Muscle layer of colon (tissue), 2 donors: ENCODE results near the gene MSS51.

Source experiments
- H3K27ac ChIP-seq: one replicate; pipeline ENCODE4 v1.7.0; 2013; ENCODE audit warnings: low read depth, mild to moderate bottlenecking, low read length, moderate library complexity
- H3K27me3 ChIP-seq, 2 donors: one replicate each; pipeline ENCODE4 v1.7.0; 2013; ENCODE audit warnings: low read length in 2 of 2, mild to moderate bottlenecking in 2 of 2; ENCODE audit not compliant: insufficient read depth in 2 of 2, control insufficient read depth in 1 of 2
- H3K36me3 ChIP-seq: one replicate; pipeline ENCODE4 v1.7.0; 2013; ENCODE audit warnings: mild to moderate bottlenecking, low read length; ENCODE audit not compliant: insufficient read depth
- H3K4me1 ChIP-seq: one replicate; pipeline ENCODE4 v1.7.0; 2013; ENCODE audit warnings: mild to moderate bottlenecking, low read length; ENCODE audit not compliant: insufficient read depth
- H3K4me3 ChIP-seq, 2 donors: one replicate each; pipeline ENCODE4 v1.7.0; 2013; ENCODE audit warnings: low read length in 2 of 2, low read depth in 1 of 2, mild to moderate bottlenecking in 1 of 2, moderate library complexity in 1 of 2
- H3K9ac ChIP-seq: one replicate; pipeline ENCODE4 v1.7.0; 2013; ENCODE audit warnings: low read length
- H3K9me3 ChIP-seq: one replicate; pipeline ENCODE4 v1.7.0; 2013; ENCODE audit warnings: mild to moderate bottlenecking, low read length
- donor health status: abdominal sarcoma.
- donor health status: Adenocarcinoma of cecum.

Gene MSS51

GRCh38 chr10:73433538-73433867 is at the start of gene MSS51:
TSS of gene MSS51 (minus strand) at chr10:73433561. CDS start at chr10:73428284, 5,277 bp downstream.
- no peaks in the 10 kb centered on the region for H3K4me1 ChIP-seq
- H3K9me3 ChIP-seq: no peaks in the 10 kb centered on the region
- no peak within 1 kb of the TSS for H3K9ac ChIP-seq
- H3K36me3 ChIP-seq: peaks cover 16% of the 10 kb centered on the region
- no peaks in the 10 kb centered on the region for H3K27me3 ChIP-seq
- no peak within 1 kb of the TSS for H3K4me3 ChIP-seq
- H3K27ac ChIP-seq: no peak within 1 kb of the TSS

- Histone ChIP-seq H3K27me3 (no peaks in the 10 kb centered on the region), H3K36me3 (peaks cover 41% of the 10 kb centered on the region), H3K9ac (no peak overlapping the region), H3K4me1 (no peaks in the 10 kb centered on the region), H3K9me3 (no peaks in the 10 kb centered on the region), H3K27ac (no peak overlapping the region), H3K4me3 (no peak overlapping the region)
Observed at GRCh38 chr10:73480158-73480557, 46.8 kb upstream of the MSS51 start.

GRCh38 chr10:73478636-73479035 is 45.3 kb upstream of the MSS51 start:
- H3K36me3 ChIP-seq: peaks cover 49% of the 10 kb centered on the region

GRCh38 chr10:73471226-73471625 is 37.9 kb upstream of the MSS51 start:
- Histone ChIP-seq H3K4me3 (no peak overlapping the region), H3K9me3 (no peaks in the 10 kb centered on the region), H3K9ac (no peak overlapping the region), H3K4me1 (no peaks in the 10 kb centered on the region), H3K36me3 (peaks cover 39% of the 10 kb centered on the region), H3K27ac (no peak overlapping the region), H3K27me3 (no peaks in the 10 kb centered on the region)

More at GRCh38 chr10:73478636-73479035, 45.3 kb upstream of the MSS51 start:
- Histone ChIP-seq H3K9me3 (no peaks in the 10 kb centered on the region), H3K9ac (no peak overlapping the region), H3K4me3 (no peak overlapping the region), H3K27ac (no peak overlapping the region), H3K4me1 (no peaks in the 10 kb centered on the region), H3K27me3 (no peaks in the 10 kb centered on the region)

- Histone ChIP-seq H3K4me1 (no peaks in the 10 kb centered on the region), H3K9ac (no peak overlapping the region), H3K4me3 (no peak overlapping the region), H3K36me3 (peaks cover 29% of the 10 kb centered on the region), H3K27me3 (no peaks in the 10 kb centered on the region), H3K27ac (no peak overlapping the region), H3K9me3 (no peaks in the 10 kb centered on the region)
Observed at GRCh38 chr10:73469579-73469978, 36.2 kb upstream of the MSS51 start.

GRCh38 chr10:73467206-73467605 is 33.8 kb upstream of the MSS51 start:
- Histone ChIP-seq H3K9ac (no peak overlapping the region), H3K27ac (no peak overlapping the region), H3K4me1 (no peaks in the 10 kb centered on the region), H3K27me3 (no peaks in the 10 kb centered on the region), H3K4me3 (no peak overlapping the region), H3K36me3 (peaks cover 32% of the 10 kb centered on the region), H3K9me3 (no peaks in the 10 kb centered on the region)

GRCh38 chr10:73465978-73466726 is 32.8 kb upstream of the MSS51 start:
- Histone ChIP-seq H3K27me3 (no peaks in the 10 kb centered on the region), H3K4me3 (no peak overlapping the region), H3K9ac (no peak overlapping the region), H3K4me1 (no peaks in the 10 kb centered on the region), H3K36me3 (peaks cover 33% of the 10 kb centered on the region), H3K9me3 (no peaks in the 10 kb centered on the region), H3K27ac (no peak overlapping the region)

- peaks cover 20% of the 10 kb centered on the region for H3K36me3 ChIP-seq
Observed at GRCh38 chr10:73460897-73461296, 27.5 kb upstream of the MSS51 start.

GRCh38 chr10:73459683-73460314 is 26.4 kb upstream of the MSS51 start:
- no peak overlapping the region for H3K27ac ChIP-seq
- H3K9ac ChIP-seq: no peak overlapping the region
- no peaks in the 10 kb centered on the region for H3K4me1 ChIP-seq
- no peaks in the 10 kb centered on the region for H3K9me3 ChIP-seq
- H3K27me3 ChIP-seq: no peaks in the 10 kb centered on the region
- H3K36me3 ChIP-seq: peaks cover 16% of the 10 kb centered on the region
- no peak overlapping the region for H3K4me3 ChIP-seq

More at GRCh38 chr10:73460897-73461296, 27.5 kb upstream of the MSS51 start:
- Histone ChIP-seq H3K27me3 (no peaks in the 10 kb centered on the region), H3K9ac (no peak overlapping the region), H3K4me1 (no peaks in the 10 kb centered on the region), H3K9me3 (no peaks in the 10 kb centered on the region), H3K27ac (no peak overlapping the region), H3K4me3 (no peak overlapping the region)

- Histone ChIP-seq H3K4me3 (no peak overlapping the region), H3K36me3 (peaks cover 10% of the 10 kb centered on the region), H3K4me1 (no peaks in the 10 kb centered on the region), H3K9me3 (no peaks in the 10 kb centered on the region), H3K9ac (no peak overlapping the region), H3K27me3 (no peaks in the 10 kb centered on the region), H3K27ac (no peak overlapping the region)
Observed at GRCh38 chr10:73456187-73456890, 23.0 kb upstream of the MSS51 start.

- Histone ChIP-seq H3K27ac (no peak overlapping the region), H3K36me3 (peaks cover 31% of the 10 kb centered on the region), H3K9me3 (no peaks in the 10 kb centered on the region), H3K4me3 (no peak overlapping the region), H3K9ac (no peak overlapping the region), H3K27me3 (no peaks in the 10 kb centered on the region), H3K4me1 (no peaks in the 10 kb centered on the region)
Observed at GRCh38 chr10:73449113-73449512, 15.8 kb upstream of the MSS51 start.
